SU-DHL-6 (cell line): ENCODE measurements around the gene RIPK3.

Experiments used
- H2AFZ ChIP-seq: fragments of 200-600 bp; sonication (generic); 2 replicates; pipeline ENCODE4 v1.6.1; 2014; ENCODE audit warnings: low read depth, mild to moderate bottlenecking, moderate library complexity, mixed read lengths, antibody characterized with exemption, low read length; ENCODE audit not compliant: severe bottlenecking
- H3F3A ChIP-seq: fragments of 200-600 bp; shearing (Covaris generic); 2 replicates; pipeline ENCODE4 v1.6.0; 2016; ENCODE audit warnings: antibody characterized with exemption, mild to moderate bottlenecking; ENCODE audit not compliant: insufficient read depth
- H3K27ac ChIP-seq: fragments of 200-600 bp; sonication (generic); 2 replicates; pipeline ENCODE4 v1.5.1; 2016; ENCODE audit warnings: low read depth, mild to moderate bottlenecking, low read length, moderate library complexity, mixed read lengths
- H3K27me3 ChIP-seq: fragments of 200-600 bp; sonication (generic), shearing (Covaris generic); 2 replicates; pipeline ENCODE4 v1.6.0; 2014; ENCODE audit warnings: mild to moderate bottlenecking, low read length
- H3K36me3 ChIP-seq: fragments of 200-600 bp; sonication (generic); 2 replicates; pipeline ENCODE4 v1.6.1; 2014; ENCODE audit warnings: mild to moderate bottlenecking, low read length, mixed read lengths
- H3K4me2 ChIP-seq: fragments of 300-600, 200-600 bp; shearing (Covaris generic), sonication (generic); 2 replicates; pipeline ENCODE4 v1.6.0; 2014; ENCODE audit warnings: low read length, low read depth, mild to moderate bottlenecking; ENCODE audit not compliant: poor library complexity, severe bottlenecking
- H3K4me3 ChIP-seq: fragments of 200-600 bp; sonication (generic); 2 replicates; pipeline ENCODE4 v1.5.1; 2014; ENCODE audit warnings: antibody characterized with exemption, low read length, mild to moderate bottlenecking, mixed read lengths; ENCODE audit not compliant: insufficient read depth, poor library complexity, severe bottlenecking
- H3K79me2 ChIP-seq: fragments of 200-600 bp; sonication (generic); 2 replicates; pipeline ENCODE4 v1.6.1; 2014; ENCODE audit warnings: mild to moderate bottlenecking, low read length, moderate library complexity; ENCODE audit not compliant: insufficient read depth
- H3K9ac ChIP-seq: fragments of 200-600 bp; sonication (generic); 2 replicates; pipeline ENCODE4 v1.7.0; 2014; ENCODE audit warnings: mild to moderate bottlenecking, low read length
- H3K9me2 ChIP-seq: fragments of 200-600 bp; sonication (generic); replicated peaks from 2 replicates; pipeline ENCODE4 v1.6.1; 2014; ENCODE audit warnings: low read length; ENCODE audit not compliant: insufficient read depth
- H3K9me3 ChIP-seq: fragments of 200-600 bp; sonication (generic); 2 replicates; pipeline ENCODE4 v1.6.1; 2014; ENCODE audit warnings: low read length, mixed read lengths; ENCODE audit not compliant: insufficient read depth
- H4K20me1 ChIP-seq: fragments of 200-600 bp; sonication (generic); 2 replicates; pipeline ENCODE4 v1.6.1; 2014; ENCODE audit warnings: low read depth, mild to moderate bottlenecking, antibody characterized with exemption, low read length, moderate library complexity, mixed read lengths
- EZH2phosphoT487 ChIP-seq: fragments of 200-600 bp; sonication (generic), shearing (Covaris generic); conservative IDR thresholded peaks from 2 replicates; pipeline ENCODE4 v1.6.1; 2018; ENCODE audit warnings: mild to moderate bottlenecking, antibody characterized with exemption, low read length, moderate library complexity, mixed read lengths
- TF ChIP-seq, protein P1 (sequence below): fragments of 200-600 bp; sonication (generic); IDR thresholded peaks from one replicate; pipeline ENCODE4 v1.5.1; 2017; ENCODE audit warnings: antibody characterized with exemption, mild to moderate bottlenecking, low read length, moderate library complexity; ENCODE audit not compliant: insufficient read depth, poor library complexity, severe bottlenecking

The RIPK3 gene

DNA sequence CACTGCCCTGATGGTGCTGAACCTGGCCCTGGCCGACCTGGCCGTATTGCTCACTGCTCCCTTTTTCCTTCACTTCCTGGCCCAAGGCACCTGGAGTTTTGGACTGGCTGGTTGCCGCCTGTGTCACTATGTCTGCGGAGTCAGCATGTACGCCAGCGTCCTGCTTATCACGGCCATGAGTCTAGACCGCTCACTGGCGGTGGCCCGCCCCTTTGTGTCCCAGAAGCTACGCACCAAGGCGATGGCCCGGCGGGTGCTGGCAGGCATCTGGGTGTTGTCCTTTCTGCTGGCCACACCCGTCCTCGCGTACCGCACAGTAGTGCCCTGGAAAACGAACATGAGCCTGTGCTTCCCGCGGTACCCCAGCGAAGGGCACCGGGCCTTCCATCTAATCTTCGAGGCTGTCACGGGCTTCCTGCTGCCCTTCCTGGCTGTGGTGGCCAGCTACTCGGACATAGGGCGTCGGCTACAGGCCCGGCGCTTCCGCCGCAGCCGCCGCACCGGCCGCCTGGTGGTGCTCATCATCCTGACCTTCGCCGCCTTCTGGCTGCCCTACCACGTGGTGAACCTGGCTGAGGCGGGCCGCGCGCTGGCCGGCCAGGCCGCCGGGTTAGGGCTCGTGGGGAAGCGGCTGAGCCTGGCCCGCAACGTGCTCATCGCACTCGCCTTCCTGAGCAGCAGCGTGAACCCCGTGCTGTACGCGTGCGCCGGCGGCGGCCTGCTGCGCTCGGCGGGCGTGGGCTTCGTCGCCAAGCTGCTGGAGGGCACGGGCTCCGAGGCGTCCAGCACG is 23.8 kb downstream of the RIPK3 start:
- no peak overlapping the region for H3K4me2 ChIP-seq
- no peaks in the 10 kb centered on the region for H3K9me3 ChIP-seq
- H4K20me1 ChIP-seq = no peaks in the 10 kb centered on the region
- no peak for TF ChIP-seq EZH2phosphoT487
- TF ChIP-seq, protein P1, sequence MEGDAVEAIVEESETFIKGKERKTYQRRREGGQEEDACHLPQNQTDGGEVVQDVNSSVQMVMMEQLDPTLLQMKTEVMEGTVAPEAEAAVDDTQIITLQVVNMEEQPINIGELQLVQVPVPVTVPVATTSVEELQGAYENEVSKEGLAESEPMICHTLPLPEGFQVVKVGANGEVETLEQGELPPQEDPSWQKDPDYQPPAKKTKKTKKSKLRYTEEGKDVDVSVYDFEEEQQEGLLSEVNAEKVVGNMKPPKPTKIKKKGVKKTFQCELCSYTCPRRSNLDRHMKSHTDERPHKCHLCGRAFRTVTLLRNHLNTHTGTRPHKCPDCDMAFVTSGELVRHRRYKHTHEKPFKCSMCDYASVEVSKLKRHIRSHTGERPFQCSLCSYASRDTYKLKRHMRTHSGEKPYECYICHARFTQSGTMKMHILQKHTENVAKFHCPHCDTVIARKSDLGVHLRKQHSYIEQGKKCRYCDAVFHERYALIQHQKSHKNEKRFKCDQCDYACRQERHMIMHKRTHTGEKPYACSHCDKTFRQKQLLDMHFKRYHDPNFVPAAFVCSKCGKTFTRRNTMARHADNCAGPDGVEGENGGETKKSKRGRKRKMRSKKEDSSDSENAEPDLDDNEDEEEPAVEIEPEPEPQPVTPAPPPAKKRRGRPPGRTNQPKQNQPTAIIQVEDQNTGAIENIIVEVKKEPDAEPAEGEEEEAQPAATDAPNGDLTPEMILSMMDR = no peak
- no peak overlapping the region for H2AFZ ChIP-seq
- H3F3A ChIP-seq = no peaks in the 10 kb centered on the region
- no peak overlapping the region for H3K4me3 ChIP-seq
- no peaks in the 10 kb centered on the region for H3K27me3 ChIP-seq
- H3K79me2 ChIP-seq = no peaks in the 10 kb centered on the region
- H3K36me3 ChIP-seq = no peaks in the 10 kb centered on the region
- H3K9ac ChIP-seq = no peak overlapping the region
- no peaks in the 10 kb centered on the region for H3K9me2 ChIP-seq
- no peak overlapping the region for H3K27ac ChIP-seq

DNA sequence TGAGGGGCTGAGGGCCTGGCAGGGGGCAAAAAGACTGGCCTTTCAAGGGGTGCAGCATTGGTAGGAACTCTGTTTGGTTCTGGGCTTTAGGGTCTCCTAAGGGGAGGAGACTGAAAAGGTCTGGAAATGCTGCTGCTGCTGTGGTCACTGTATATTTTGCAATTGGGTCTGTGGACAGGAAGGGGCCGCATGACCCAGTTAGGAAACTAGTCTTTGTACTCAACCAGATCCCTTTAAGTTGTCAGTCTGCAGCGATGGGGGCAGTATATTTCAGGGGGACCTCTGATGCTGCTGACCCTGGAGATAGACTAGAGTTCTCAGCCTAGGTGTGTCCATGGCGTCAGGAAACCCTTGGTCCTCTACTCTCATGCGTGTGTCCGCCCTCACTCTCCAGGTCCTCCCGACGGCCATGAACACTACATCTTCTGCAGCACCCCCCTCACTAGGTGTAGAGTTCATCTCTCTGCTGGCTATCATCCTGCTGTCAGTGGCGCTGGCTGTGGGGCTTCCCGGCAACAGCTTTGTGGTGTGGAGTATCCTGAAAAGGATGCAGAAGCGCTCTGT is 24.5 kb downstream of the RIPK3 start:
- no peaks in the 10 kb centered on the region for H3K9me2 ChIP-seq
- no peak overlapping the region for H3K4me3 ChIP-seq
- TF ChIP-seq EZH2phosphoT487 = no peak
- TF ChIP-seq, protein P1 = no peak
- H3F3A ChIP-seq = no peaks in the 10 kb centered on the region
- H2AFZ ChIP-seq = no peak overlapping the region
- H3K79me2 ChIP-seq = no peaks in the 10 kb centered on the region
- no peaks in the 10 kb centered on the region for H3K9me3 ChIP-seq
- H3K27ac ChIP-seq = no peak overlapping the region
- no peaks in the 10 kb centered on the region for H4K20me1 ChIP-seq
- no peak overlapping the region for H3K4me2 ChIP-seq
- no peaks in the 10 kb centered on the region for H3K36me3 ChIP-seq
- no peaks in the 10 kb centered on the region for H3K27me3 ChIP-seq
- H3K9ac ChIP-seq = no peak overlapping the region

DNA sequence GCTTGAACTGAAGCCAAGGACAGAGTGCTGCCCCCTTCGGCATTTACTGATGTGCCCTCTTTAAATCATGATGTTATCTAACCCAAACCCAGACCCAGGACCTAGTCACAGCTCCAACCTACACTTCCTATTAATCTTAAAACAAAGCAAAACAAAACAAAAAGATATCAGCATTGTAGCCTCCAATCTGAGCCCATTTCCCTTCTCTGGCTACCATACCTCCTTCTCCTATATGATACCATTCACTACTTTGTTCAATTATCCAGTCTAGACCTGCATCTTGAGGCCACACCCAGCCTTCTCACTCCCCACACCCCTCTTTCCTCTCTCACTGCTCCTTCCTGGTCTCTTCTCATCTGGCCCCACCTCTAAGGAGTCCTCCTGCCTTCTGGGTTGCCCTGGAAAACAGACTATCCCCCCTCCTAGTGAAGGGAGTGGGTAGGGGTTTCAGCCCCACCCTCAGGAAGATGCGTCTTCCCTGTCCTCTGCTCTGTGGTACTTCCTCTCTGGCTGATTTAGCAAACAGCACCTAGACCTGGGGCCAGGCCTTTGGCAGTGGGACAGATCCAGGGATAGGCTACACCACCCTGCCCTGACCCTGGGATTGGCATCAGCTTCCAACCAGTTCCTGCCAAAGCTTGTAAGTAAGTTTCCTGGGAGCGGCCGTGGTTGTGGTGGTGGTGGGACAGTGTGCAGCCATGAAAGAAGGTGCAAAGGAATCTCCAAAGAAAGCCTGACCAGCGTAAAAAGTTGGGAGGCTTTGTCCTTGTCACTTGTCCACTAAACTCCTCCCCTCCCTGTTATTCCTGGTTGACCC is 25.2 kb downstream of the RIPK3 start:
- Histone ChIP-seq H3K9ac (no peak overlapping the region), H3K4me3 (no peak overlapping the region), H3K27ac (no peak overlapping the region)

More for the DNA sequence above, 25.2 kb downstream of the RIPK3 start:
- Histone ChIP-seq H3K36me3 (no peaks in the 10 kb centered on the region), H4K20me1 (no peaks in the 10 kb centered on the region), H3K9me2 (no peaks in the 10 kb centered on the region), H3K9me3 (no peaks in the 10 kb centered on the region), H3F3A (no peaks in the 10 kb centered on the region), H3K27me3 (no peaks in the 10 kb centered on the region), H2AFZ (no peak overlapping the region), H3K4me2 (no peak overlapping the region), H3K79me2 (no peaks in the 10 kb centered on the region)
- TF ChIP-seq EZH2phosphoT487 = no peak
- TF ChIP-seq, protein P1 = no peak
